Measurements from ENCODE around the gene PLEKHH2.

The PLEKHH2 gene

DNA sequence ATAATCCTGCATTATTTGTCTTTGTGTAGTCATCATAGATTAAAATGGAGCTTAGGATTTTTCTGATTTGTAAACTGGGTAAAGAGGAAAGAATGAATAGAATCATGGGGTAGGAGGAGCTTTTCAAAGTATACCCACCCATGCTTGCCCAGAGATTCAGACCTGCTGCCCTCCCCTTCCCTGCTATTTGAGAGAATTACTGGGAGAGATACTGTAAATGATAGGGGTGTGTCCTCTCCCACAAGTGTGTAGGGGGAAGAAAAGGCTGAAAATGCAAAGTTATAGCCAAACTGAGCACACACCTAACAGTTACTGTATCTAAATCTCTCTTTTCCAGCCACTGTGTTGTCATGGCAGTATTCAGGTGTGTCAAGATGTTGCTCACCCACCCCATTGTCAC lies 115.2 kb downstream of the PLEKHH2 start:
- H3K27me3 ChIP-seq (ENCODE audit: insufficient read depth, poor library complexity, severe bottlenecking): no peaks in the 10 kb centered on the region
- DNase-seq (ENCODE audit: low spot score) (no peak), ATAC-seq (ENCODE audit: low read depth) (no peak)
- TF ChIP-seq, protein P1, sequence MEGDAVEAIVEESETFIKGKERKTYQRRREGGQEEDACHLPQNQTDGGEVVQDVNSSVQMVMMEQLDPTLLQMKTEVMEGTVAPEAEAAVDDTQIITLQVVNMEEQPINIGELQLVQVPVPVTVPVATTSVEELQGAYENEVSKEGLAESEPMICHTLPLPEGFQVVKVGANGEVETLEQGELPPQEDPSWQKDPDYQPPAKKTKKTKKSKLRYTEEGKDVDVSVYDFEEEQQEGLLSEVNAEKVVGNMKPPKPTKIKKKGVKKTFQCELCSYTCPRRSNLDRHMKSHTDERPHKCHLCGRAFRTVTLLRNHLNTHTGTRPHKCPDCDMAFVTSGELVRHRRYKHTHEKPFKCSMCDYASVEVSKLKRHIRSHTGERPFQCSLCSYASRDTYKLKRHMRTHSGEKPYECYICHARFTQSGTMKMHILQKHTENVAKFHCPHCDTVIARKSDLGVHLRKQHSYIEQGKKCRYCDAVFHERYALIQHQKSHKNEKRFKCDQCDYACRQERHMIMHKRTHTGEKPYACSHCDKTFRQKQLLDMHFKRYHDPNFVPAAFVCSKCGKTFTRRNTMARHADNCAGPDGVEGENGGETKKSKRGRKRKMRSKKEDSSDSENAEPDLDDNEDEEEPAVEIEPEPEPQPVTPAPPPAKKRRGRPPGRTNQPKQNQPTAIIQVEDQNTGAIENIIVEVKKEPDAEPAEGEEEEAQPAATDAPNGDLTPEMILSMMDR (IDR thresholded peaks at IDR 0.05; ENCODE audit: poor library complexity, severe bottlenecking): no peak
- no peaks in the 10 kb centered on the region for H3K4me1 ChIP-seq (ENCODE audit: insufficient read depth, poor library complexity, severe bottlenecking)
- H3K36me3 ChIP-seq (ENCODE audit: low read depth): no peaks in the 10 kb centered on the region
- H3K4me3 ChIP-seq (ENCODE audit: severe bottlenecking): no peak overlapping the region
- H3K9me3 ChIP-seq (ENCODE audit: severe bottlenecking): no peaks in the 10 kb centered on the region
- H3K27ac ChIP-seq (ENCODE audit: poor library complexity, severe bottlenecking): no peak overlapping the region

DNA sequence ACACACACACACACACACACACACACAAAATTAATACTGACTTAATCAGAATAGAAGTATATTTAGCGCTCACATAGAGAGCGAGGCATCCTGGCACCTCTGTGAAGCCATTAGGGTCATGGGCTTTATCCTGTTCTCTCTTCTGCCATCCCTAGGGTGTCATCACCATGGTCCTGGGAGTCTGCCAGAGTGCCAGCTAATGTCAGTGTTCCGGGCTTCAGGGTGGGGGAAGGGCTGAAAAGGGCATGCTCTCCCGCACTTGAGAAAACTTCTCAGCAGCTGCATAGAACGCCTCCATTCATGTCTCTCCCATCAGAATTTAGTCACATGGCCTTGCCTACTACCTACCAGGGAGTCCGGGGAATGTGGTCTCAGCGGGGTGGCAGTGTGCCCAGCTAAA lies 117.1 kb downstream of the PLEKHH2 start:
- no peak overlapping the region for H3K4me3 ChIP-seq (ENCODE audit: severe bottlenecking)
- H3K36me3 ChIP-seq (ENCODE audit: low read depth): no peaks in the 10 kb centered on the region
- no peaks in the 10 kb centered on the region for H3K9me3 ChIP-seq (ENCODE audit: severe bottlenecking)
- H3K27me3 ChIP-seq (ENCODE audit: insufficient read depth, poor library complexity, severe bottlenecking): no peaks in the 10 kb centered on the region
- peaks cover 8% of the 10 kb centered on the region for H3K4me1 ChIP-seq (ENCODE audit: insufficient read depth, poor library complexity, severe bottlenecking)
- TF ChIP-seq, protein P1 (IDR thresholded peaks at IDR 0.05; ENCODE audit: poor library complexity, severe bottlenecking): no peak
- H3K27ac ChIP-seq (ENCODE audit: poor library complexity, severe bottlenecking): no peak overlapping the region
- DNase-seq (ENCODE audit: low spot score) (no peak), ATAC-seq (ENCODE audit: low read depth) (no peak)

DNA sequence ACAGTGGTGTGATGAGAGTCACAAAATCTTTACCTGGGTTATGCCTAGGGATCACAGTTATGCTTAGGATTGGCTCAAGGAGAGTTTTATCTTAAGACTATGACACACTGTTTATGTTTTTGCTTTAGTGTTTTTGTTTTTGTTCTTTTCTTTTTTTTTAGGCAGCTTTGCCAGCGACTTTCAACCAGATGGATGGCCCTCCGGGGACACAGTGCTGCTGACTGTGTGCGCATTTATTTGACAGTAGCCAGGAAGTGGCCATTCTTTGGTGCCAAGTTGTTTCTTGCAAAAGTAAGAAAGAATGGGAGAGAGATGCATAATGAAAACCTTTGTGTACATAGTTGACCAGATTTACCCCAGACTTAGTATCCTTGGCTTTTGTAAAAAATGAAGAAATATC lies 121.7 kb downstream of the PLEKHH2 start:
- Histone ChIP-seq H3K9me3 (ENCODE audit: severe bottlenecking) (no peaks in the 10 kb centered on the region), H3K4me1 (ENCODE audit: insufficient read depth, poor library complexity, severe bottlenecking) (peaks cover 17% of the 10 kb centered on the region), H3K36me3 (ENCODE audit: low read depth) (no peaks in the 10 kb centered on the region), H3K4me3 (ENCODE audit: severe bottlenecking) (no peak overlapping the region), H3K27ac (ENCODE audit: poor library complexity, severe bottlenecking) (peak overlapping the region; percentile 60), H3K27me3 (ENCODE audit: insufficient read depth, poor library complexity, severe bottlenecking) (no peaks in the 10 kb centered on the region)
- no peak for DNase-seq (ENCODE audit: low spot score)
- 0 out of 3 replicates have a peak, but pooled peaks have one; percentile 9 for ATAC-seq (ENCODE audit: low read depth)
- TF ChIP-seq, protein P1 (IDR thresholded peaks at IDR 0.05; ENCODE audit: poor library complexity, severe bottlenecking): no peak

DNA sequence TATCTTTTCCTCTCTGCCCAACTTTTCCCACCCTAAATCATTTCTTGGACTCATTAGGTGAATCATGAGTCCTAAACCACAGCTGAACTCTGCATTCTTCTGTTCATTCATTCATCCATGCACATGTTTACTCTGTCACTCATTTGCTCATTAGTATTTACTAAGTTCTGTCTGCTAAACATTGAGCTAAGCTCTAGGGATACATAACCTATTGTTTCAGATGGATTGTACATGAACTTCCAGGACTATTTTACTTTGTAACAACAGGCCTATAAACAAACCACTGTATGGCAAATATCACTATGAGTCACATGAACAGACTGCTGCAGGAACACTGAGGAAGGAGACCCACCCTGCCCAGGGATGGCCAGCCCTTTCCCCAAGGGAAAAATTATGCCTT lies 122.1 kb downstream of the PLEKHH2 start:
- DNase-seq (ENCODE audit: low spot score): no peak
- H3K4me1 ChIP-seq (ENCODE audit: insufficient read depth, poor library complexity, severe bottlenecking): peaks cover 17% of the 10 kb centered on the region
- H3K36me3 ChIP-seq (ENCODE audit: low read depth): no peaks in the 10 kb centered on the region
- peak overlapping the region; percentile 60 for H3K27ac ChIP-seq (ENCODE audit: poor library complexity, severe bottlenecking)
- ATAC-seq (ENCODE audit: low read depth): peak; percentile 90
- TF ChIP-seq, protein P1 (IDR thresholded peaks at IDR 0.05; ENCODE audit: poor library complexity, severe bottlenecking): no peak
- H3K9me3 ChIP-seq (ENCODE audit: severe bottlenecking): no peaks in the 10 kb centered on the region
- H3K27me3 ChIP-seq (ENCODE audit: insufficient read depth, poor library complexity, severe bottlenecking): no peaks in the 10 kb centered on the region
- H3K4me3 ChIP-seq (ENCODE audit: severe bottlenecking): no peak overlapping the region

DNA sequence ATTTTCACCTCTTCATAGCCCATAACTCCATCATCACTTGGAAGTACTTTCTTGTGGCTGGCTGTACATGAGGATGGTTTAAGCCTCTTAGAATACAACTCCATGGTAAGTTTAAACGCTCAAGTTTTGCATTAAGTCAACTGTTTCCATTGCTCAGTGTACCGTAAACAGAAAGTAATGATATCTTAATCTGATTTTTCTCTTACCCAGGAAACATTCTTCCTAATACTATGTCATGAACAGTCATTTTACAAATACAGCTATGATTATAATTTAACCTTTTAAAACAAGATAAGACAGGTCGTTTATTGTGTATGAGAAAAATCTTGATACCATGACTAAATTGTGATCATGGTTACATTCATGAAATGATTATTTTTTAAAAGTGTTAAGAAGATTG lies 125.2 kb downstream of the PLEKHH2 start:
- TF ChIP-seq, protein P1 (IDR thresholded peaks at IDR 0.05; ENCODE audit: poor library complexity, severe bottlenecking): no peak
- H3K9me3 ChIP-seq (ENCODE audit: severe bottlenecking): no peaks in the 10 kb centered on the region
- no peaks in the 10 kb centered on the region for H3K27me3 ChIP-seq (ENCODE audit: insufficient read depth, poor library complexity, severe bottlenecking)
- H3K27ac ChIP-seq (ENCODE audit: poor library complexity, severe bottlenecking): no peak overlapping the region
- ATAC-seq (ENCODE audit: low read depth) (no peak), DNase-seq (ENCODE audit: low spot score) (no peak)
- no peaks in the 10 kb centered on the region for H3K36me3 ChIP-seq (ENCODE audit: low read depth)
- H3K4me3 ChIP-seq (ENCODE audit: severe bottlenecking): no peak overlapping the region
- H3K4me1 ChIP-seq (ENCODE audit: insufficient read depth, poor library complexity, severe bottlenecking): peaks cover 17% of the 10 kb centered on the region
